Measurements from ENCODE around the gene DPP9. TPM values are rescaled to one million over a fixed set of nuclear protein-coding genes. Genes with fewer than 3 reads are reported as not detected.
"Not testable (repeated sequence)": the region's sequence is repeated elsewhere in the genome, so short reads cannot be mapped to it uniquely, and the experiment has no call there.

DPP9 gene
- total RNA-seq, 4 donors from 2014 or later = 32.0 to 50.7 (median 42.9) TPM

DNA sequence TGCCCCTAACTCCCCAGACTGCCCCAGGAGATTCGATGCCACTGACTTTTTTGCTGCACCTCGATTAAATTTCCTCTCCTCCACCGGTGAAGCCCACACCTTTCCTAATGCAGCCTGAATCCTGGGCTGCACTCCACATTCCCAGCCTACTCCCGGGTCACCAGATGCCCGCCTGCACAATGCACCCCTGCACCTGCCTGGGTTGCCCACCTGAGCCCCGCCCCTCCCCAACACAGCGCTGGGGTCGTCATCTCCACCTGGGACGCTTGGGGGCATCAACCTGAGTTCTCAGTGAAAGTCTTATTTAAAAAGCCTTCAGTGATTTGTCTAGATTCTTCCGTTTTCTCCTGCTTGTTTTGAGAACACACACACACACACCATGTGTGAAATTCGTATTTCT, 24.5 kb upstream of the DPP9 start:
- H3K27me3 ChIP-seq = no peaks in the 10 kb centered on the region
- H3K9me3 ChIP-seq = no peaks in the 10 kb centered on the region
- 34 to 39% methylated on average over 11 of the region's 11 CpGs for WGBS, 2 donors
- H3K4me1 ChIP-seq = peaks cover 0 to 2% of the 10 kb centered on the region in 2 donors
- H3K36me3 ChIP-seq = no peaks in the 10 kb centered on the region
- no peak overlapping the region for H3K4me3 ChIP-seq (replicated peaks in 1 of 3)
- no peak for DNase-seq
- no peak overlapping the region for H3K27ac ChIP-seq
- TF ChIP-seq POLR2A (IDR thresholded peaks at IDR 0.05) = no peak
- TF ChIP-seq CTCF (IDR thresholded peaks at IDR 0.05) = no peak
- intact Hi-C loops (cut with DNase I) = no loop called here

GRCh38 chr19:4745986-4746385, 22.3 kb upstream of the DPP9 start:
- TF ChIP-seq CTCF (IDR thresholded peaks at IDR 0.05) (no peak), POLR2A (IDR thresholded peaks at IDR 0.05) (no peak)
- Histone ChIP-seq H3K4me3 (replicated peaks in 1 of 3) (no peak overlapping the region), H3K27ac (no peak overlapping the region), H3K36me3 (no peaks in the 10 kb centered on the region), H3K4me1 (peaks cover 0 to 12% of the 10 kb centered on the region in 2 donors), H3K9me3 (no peaks in the 10 kb centered on the region), H3K27me3 (no peaks in the 10 kb centered on the region)
- intact Hi-C loops (cut with DNase I) = no loop called here
- peak; percentile 10 to 16 for DNase-seq
- 16 to 39% methylated on average over 8 of the region's 8 CpGs for WGBS, 2 donors

DNA sequence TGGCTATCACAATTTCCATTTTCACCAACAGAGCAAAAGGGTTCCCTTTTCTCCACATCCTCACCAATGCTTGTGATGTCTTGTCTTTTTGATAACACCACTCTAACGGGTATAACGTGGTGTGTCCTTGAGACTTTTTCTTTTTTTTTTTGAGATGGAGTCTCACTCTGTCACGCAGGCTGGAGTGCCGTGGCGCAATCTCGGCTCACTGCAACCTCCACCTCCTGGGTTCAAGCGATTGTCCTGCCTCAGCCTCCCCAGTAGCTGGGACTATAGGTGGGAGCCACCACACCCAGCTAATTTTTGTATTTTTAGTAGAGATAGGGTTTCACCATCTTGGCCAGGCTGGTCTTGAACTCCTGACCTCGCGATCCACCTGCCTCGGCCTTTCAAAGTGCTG, 21.5 kb upstream of the DPP9 start:
- H3K27ac ChIP-seq; H3K9me3 ChIP-seq; H3K36me3 ChIP-seq; intact Hi-C loops (cut with DNase I); DNase-seq; H3K27me3 ChIP-seq; H3K4me3 ChIP-seq (replicated peaks in 1 of 3): not testable (repeated sequence)
- 78 to 80% methylated on average over 10 of the region's 10 CpGs for WGBS, 2 donors
- H3K4me1 ChIP-seq = peaks cover 0 to 12% of the 10 kb centered on the region in 2 donors

DNA sequence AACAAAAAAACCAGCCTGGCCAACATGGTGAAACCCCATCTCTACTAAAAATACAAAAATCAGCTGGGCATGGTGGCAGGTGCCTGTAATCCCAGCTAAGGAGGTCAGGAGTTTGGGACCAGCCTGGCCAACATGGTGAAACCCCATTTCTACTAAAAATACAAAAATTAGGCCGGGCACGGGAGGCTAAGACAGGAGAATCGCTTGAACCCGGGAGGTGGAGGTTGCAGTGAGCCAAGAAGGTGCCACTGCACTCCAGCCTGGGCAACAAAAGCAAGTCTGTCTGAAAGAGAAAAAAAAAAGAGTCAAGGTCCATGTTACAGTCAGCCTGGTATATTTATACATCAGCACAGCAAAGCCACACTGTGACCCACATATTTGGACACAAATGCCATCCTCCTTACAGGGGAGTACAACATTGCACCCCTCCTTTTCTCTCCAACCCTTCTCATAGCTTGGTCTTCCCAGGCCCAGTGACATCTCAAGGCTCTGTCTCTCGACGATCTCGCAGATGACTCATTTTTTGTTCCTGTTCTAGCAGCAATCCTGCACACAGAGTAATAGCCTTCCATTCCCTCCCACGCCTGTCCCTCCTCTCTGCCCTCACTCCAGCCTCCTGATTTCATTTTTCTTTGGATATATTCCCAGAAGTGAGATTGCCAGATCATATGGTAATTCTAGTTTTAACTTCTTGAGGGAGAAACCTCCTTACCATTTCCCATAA, 21.0 kb upstream of the DPP9 start:
- Histone ChIP-seq H3K36me3 (no peaks in the 10 kb centered on the region), H3K4me3 (replicated peaks in 1 of 3) (no peak overlapping the region), H3K27ac (no peak overlapping the region), H3K27me3 (no peaks in the 10 kb centered on the region), H3K4me1 (peaks cover 0 to 12% of the 10 kb centered on the region in 2 donors), H3K9me3 (no peaks in the 10 kb centered on the region)
- intact Hi-C loops (cut with DNase I) = no loop called here
- TF ChIP-seq POLR2A (IDR thresholded peaks at IDR 0.05) (no peak), CTCF (IDR thresholded peaks at IDR 0.05) (no peak)
- 63 to 69% methylated on average over 8 of the region's 8 CpGs for WGBS, 2 donors
- no peak for DNase-seq

DNA sequence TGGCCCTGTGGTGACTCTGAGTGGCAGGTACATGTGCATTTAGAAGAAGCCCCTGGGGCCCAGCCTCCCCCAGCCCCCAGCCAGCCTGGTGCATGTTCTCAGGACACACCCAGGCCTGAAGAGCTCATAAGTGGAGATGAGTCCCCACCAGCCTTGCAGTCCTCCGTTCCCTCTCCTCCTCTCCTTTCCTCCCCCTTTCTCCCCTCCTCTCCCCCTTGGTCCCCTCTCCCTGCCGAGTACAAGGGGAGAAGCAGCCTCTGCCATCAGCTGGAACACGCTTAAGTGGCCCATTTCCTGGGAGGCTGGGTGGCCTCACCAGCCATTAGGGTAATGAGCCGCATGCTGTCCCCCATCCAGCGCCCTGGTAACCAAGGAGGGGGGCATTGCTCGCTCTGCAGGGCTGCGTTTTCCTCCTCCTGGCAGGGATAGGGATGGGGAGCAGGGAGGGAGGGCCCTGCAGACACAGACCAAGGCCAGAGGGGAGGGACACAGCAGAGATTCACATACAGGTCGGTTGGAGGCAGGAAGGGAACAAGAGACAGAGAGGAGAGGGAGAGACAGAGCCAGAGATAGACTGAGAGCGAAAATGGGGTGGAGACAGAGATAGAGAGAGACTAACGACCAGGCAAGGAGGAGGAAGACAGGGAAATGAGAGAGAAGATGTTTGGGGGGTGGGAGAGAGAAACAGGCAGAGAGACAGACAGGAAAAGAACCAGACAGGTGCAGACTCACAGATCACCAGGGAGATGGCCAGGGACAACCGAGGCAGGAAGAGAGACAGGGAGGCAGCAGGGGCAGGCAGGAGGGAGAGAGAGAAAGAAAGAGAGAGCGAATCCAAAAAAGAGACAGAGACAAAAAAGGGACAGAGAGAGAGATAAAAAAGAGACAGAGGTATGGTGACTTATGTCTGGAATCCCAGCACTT, 19.3 kb upstream of the DPP9 start:
- Histone ChIP-seq H3K4me3 (replicated peaks in 1 of 3) (no peak overlapping the region), H3K27ac (no peak overlapping the region)

More for the DNA sequence above, 19.3 kb upstream of the DPP9 start:
- Histone ChIP-seq H3K36me3 (no peaks in the 10 kb centered on the region), H3K9me3 (no peaks in the 10 kb centered on the region), H3K4me1 (peaks cover 0 to 12% of the 10 kb centered on the region in 2 donors), H3K27me3 (no peaks in the 10 kb centered on the region)
- 31 to 38% methylated on average over 12 of the region's 12 CpGs for WGBS, 2 donors
- no peak for DNase-seq
- intact Hi-C loops (cut with DNase I) = no loop called here
- no peak for TF ChIP-seq POLR2A (IDR thresholded peaks at IDR 0.05)
- TF ChIP-seq CTCF (IDR thresholded peaks at IDR 0.05) = no peak

All from thyroid gland (tissue), 4 donors.